T-helper 1 cell treated with Interleukin-12 subunit alpha and Interleukin-12 subunit beta and Interleukin-4 antibody, amounts not matched to agents 30 ng/mL and 1 ng/mL, for 36 hours (primary cell): ENCODE data around the gene PDE7B. TPM values are rescaled to one million over a fixed set of nuclear protein-coding genes. Genes with fewer than 3 reads are reported as not detected.

Experiments
- intact Hi-C: fragments of 100-400 bp; cut with micrococcal nuclease; formaldehyde crosslinking; loops from one replicate; pipeline ENCODE4 v1.15.1; 2024
- total RNA-seq: library from RNA; stranded (reverse); gene quantifications from 2 replicates; pipeline ENCODE4 v1.2.3, GENCODE V29; 2022

PDE7B gene
- total RNA-seq, 1 donor from 2014 or later, result 7.1 TPM

- intact Hi-C loops, result no loop called here
Measured at GRCh38 chr6:136063096-136063495, 211.6 kb downstream of the PDE7B start.

DNA sequence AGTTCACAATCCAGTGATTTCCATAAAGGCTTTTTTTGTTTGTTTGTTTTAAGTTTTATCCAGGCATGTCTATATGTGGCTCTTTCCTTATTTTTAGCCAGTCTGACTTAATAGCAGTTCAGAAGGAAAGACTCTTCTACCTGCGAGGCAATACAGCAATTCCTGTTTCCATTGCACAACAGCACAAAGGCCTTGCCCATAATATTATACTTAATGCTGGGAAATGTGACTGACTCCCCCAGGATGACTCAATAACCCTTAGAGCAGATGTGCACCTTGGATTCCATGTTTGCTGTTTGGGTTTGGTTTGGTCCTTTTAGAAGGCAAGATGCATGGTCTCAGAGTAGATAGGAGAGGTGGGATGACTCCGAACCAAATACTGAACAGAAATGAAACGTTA is 214.5 kb downstream of the PDE7B start:
- intact Hi-C loops, result no loop called here

DNA sequence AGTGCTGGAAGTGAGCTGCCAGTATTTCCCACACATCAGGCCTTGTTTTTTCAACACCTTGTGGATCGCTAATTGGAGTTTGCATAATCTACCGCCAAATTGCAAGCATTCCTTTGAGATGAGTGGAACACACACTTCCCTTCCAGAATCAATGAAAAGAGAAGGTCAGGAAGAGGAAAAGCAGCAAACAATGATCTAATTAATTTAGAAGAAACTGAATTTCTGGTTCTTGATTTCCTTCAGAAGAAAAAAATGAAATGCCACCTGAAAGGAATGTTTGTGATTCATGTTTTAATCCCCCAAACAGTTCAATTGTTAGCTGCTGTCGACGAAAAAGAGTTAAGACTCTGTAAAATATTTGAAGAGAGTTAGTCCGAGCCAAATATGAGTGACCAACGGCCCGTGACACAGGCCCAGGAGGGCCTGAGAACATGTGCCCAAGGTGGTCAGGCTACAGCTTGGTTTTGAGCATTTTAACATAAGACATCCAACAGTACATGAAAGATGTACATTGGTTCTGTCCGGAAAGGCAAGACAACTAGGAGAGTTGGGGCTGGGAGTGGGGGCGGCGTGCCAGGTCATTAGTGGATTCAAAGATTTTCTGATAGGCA is 216.3 kb downstream of the PDE7B start:
- intact Hi-C loops, result no loop called here

DNA sequence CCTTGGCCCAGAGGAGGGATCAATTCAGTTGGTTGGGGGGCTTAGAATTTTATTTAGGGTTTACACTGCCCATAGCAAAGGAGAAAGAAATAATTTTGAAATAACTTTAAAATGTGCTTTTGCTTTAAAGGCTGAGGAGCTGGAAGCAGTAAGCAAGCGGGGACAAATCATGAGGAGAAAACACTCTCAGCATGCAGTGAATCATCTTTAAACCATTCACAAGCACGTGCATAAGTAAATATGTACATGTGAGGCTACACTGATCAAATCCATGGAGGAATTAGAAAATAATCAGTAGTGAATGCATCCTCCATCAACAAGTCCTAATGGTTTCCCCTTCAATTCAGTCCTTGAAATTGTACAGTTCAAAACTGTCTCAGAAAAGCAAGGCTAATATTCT is 217.6 kb downstream of the PDE7B start:
- intact Hi-C loops, result no loop called here

DNA sequence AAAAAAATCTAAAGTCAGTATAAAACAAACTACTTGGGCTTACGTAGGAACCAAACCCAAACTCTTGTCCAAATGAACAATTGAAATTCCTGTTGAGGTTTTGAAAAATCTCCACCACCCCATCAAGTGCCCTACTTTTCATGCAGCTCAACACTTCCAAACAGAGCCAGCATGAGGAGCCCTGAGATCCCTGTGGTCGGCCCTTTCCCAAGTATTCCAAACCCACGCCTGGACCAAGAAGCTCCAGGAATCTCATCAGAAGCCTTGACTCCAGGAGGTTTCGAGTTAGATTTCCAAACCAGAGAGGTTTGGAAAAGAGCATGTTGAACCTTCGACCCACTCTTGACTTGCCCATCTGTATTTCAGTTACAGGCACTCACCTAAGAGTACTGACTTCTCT is 219.3 kb downstream of the PDE7B start:
- intact Hi-C loops, result no loop called here

- intact Hi-C loops, result no loop called here
Measured at GRCh38 chr6:136072691-136073090, 221.2 kb downstream of the PDE7B start.

GRCh38 chr6:136073216-136073615 is 221.7 kb downstream of the PDE7B start:
- intact Hi-C loops, result no loop called here

GRCh38 chr6:136076496-136076895 is 225.0 kb downstream of the PDE7B start:
- intact Hi-C loops, result no loop called here

GRCh38 chr6:136077834-136078576 is 226.5 kb downstream of the PDE7B start:
- intact Hi-C loops, result no loop called here

- intact Hi-C loops, result no loop called here
Measured at GRCh38 chr6:136079701-136080565, 228.4 kb downstream of the PDE7B start.

DNA sequence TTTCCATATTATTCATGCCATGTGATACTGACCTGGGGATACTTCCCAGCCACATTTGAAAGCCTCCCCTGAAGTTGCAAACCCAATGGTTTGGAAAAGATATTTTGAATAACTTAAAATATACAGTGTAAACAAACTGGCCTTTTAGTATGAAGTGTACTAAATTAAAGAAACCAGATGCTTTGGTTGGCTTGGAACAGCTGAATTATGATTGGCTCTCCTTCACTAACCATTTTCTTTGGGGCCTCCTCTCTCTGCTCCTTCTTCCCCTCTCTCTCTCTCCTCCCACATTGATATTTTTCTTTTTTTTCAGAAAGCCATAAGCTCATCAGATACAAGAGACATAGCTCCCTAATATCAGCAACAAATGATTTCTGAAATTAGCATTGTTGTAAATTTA is 232.0 kb downstream of the PDE7B start:
- intact Hi-C loops, result no loop called here

DNA sequence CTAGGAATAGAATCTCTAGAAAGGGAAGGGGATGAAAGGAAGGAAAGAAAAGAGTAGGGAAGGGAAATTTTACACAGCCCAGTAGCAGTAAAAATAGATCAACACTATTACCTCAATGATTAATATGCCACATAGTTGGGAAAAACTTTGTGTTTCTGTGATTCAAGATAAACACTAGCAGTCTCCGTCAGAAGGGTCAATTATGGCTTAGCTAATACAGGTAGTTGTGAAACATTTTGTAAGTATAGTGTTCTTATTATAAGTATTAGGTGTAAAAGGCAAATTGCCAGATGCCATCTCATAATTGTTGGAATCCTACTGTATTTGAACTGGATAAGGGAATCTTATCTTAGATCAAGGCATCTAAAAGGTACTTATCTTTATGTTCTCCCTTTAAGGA is 232.9 kb downstream of the PDE7B start:
- intact Hi-C loops, result no loop called here

DNA sequence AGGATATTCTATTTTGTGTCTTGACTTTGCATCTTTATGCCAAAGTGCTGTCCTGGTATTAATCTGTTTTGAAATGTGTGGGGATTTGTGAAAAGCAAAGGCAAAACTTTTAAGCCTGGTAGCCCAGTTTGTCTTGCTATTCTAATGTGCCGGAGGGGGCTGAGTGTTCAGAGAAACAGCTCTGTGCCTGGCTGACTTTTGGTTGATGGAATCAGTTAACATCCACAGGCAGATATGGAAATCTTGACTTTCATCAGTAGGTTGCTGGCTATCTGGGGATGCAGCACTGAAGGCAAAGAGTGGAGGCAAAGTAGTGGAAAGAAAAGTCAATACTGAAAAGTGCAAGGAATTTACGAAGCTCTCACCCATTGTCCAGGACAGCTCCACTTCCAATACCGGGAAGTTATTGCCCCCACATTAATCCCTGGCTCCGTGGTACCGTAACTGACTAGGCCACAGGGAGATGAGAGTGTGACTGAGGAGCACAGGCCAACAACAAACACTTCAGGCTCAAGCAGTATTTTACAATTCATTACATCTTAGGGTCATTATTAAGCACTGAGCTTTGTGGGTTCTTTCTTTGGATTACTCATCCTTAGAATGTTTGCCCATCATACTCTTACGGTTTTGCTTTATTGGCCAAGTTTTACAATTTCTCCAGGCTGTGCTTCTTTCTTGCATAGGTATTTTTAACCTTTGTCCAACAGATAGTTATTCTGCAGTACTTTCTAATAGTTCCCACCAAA is 234.0 kb downstream of the PDE7B start:
- intact Hi-C loops, result no loop called here

DNA sequence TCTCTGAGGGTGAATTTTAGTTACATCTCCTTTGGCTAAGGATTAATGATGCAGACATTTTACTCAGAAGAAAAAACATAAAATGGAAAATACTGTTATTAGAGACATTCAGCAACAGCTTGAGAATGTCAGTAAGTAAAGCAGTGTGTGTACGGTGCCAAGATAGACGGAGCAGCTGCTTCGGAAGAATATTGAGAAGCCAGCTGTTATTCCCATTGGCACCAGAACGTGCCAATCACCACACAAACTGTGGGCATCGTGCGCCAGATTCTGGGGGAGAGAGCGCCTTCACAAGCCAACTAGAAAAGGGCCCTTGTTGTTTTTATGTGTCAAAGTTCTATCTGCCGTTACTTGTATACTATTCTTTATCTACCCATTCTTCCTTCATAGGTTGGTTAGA is 235.2 kb downstream of the PDE7B start:
- intact Hi-C loops, result no loop called here

DNA sequence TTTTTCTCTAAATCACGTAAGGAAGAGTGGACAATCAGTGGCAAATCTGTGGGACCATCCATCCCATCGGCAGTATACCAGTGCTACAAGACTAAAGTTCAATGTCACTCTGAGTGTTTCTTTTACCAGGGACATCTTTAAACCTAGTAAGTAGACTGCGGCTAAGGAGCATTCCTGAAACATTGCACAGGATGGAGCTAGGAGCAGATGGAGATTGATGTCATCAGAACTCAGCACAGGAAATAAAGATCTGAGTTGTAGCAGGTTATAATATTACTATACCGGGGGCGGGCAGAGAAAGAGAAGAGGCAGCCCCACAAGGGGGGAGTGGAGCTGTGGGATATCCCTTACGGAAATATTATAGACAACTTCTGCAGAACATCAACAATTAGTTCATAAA is 236.5 kb downstream of the PDE7B start:
- intact Hi-C loops, result no loop called here

GRCh38 chr6:136088693-136089092 is 237.2 kb downstream of the PDE7B start:
- intact Hi-C loops, result no loop called here

DNA sequence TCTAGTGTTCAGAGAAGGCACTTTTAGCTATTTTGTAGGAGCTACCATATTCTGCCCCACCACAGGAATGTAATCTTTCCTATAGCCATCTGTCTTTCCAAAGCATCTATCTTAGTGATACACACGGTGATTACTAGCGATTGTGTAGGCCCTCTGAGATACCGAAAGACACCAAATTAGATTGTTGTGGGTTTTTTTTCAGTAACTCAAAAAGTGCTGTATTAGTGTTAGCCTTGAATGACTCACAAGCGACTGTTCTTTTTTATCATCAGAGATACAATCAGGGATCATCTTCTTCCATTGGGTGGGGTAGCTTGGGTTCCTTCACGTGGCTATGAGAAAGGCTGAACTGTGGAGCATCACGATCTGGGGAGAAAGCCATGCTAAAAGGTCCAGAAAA is 238.4 kb downstream of the PDE7B start:
- intact Hi-C loops, result no loop called here

GRCh38 chr6:136090929-136091328 is 239.4 kb downstream of the PDE7B start:
- intact Hi-C loops, result no loop called here

GRCh38 chr6:136092897-136093296 is 241.4 kb downstream of the PDE7B start:
- intact Hi-C loops, result no loop called here

GRCh38 chr6:136093835-136094234 is 242.3 kb downstream of the PDE7B start:
- intact Hi-C loops, result no loop called here

- intact Hi-C loops, result no loop called here
Measured at GRCh38 chr6:136094812-136095211, 243.3 kb downstream of the PDE7B start.

DNA sequence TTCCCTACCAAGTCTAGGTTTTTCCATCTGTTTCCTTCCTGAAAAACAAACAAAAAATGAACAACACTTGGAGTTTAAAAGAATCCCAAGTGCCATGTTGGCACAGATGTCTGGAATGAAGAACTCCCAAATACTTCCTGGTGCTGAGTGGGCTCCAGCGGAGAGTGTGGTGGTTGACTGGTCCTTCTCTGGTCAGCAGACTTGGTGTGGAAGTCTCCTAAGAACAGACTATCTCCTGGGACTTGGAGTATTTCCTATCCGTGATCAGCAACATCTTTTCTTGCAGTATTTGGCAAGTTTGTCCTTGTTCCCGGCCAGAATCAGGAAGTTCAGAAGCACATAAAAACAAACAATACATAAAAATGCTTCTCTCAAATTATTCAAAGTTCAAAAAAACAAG is 244.5 kb downstream of the PDE7B start:
- intact Hi-C loops, result no loop called here
